ENCODE measurements around the gene RFTN1.
A peak's percentile ranks its signal among the peaks of the same experiment; 100 is the strongest.

Gene RFTN1

GRCh38 chr3:16394639-16395038 is 118.9 kb downstream of the RFTN1 start:
- TF ChIP-seq CTCF (IDR thresholded peaks at IDR 0.05; ENCODE audit: low read depth, low read length): no peak
- no peak overlapping the region for H3K4me3 ChIP-seq (replicated peaks in 1 of 2; ENCODE audit: low read depth in 2 of 2, low read length in 2 of 2)

GRCh38 chr3:16392717-16393116 is 120.8 kb downstream of the RFTN1 start:
- peak; percentile 22 to 49 for DNase-seq (ENCODE audit: low read depth in 2 of 2)
- no peak for TF ChIP-seq CTCF (IDR thresholded peaks at IDR 0.05; ENCODE audit: low read depth, low read length)
- H3K4me3 ChIP-seq (replicated peaks in 1 of 2; ENCODE audit: low read depth in 2 of 2, low read length in 2 of 2): no peak overlapping the region

More at GRCh38 chr3:16394639-16395038, 118.9 kb downstream of the RFTN1 start:
- no peak for DNase-seq (ENCODE audit: low read depth in 2 of 2)

GRCh38 chr3:16392065-16392464 is 121.4 kb downstream of the RFTN1 start:
- no peak for DNase-seq (ENCODE audit: low read depth in 2 of 2)
- no peak for TF ChIP-seq CTCF (IDR thresholded peaks at IDR 0.05; ENCODE audit: low read depth, low read length)
- H3K4me3 ChIP-seq (replicated peaks in 1 of 2; ENCODE audit: low read depth in 2 of 2, low read length in 2 of 2): no peak overlapping the region

- peak in 1 of 2 donors; percentile 20 for DNase-seq (ENCODE audit: low read depth in 2 of 2)
- no peak overlapping the region for H3K4me3 ChIP-seq (replicated peaks in 1 of 2; ENCODE audit: low read depth in 2 of 2, low read length in 2 of 2)
- no peak for TF ChIP-seq CTCF (IDR thresholded peaks at IDR 0.05; ENCODE audit: low read depth, low read length)
Measured at GRCh38 chr3:16390581-16390980, 122.9 kb downstream of the RFTN1 start.

- no peak overlapping the region for H3K4me3 ChIP-seq (replicated peaks in 1 of 2; ENCODE audit: low read depth in 2 of 2, low read length in 2 of 2)
- TF ChIP-seq CTCF (IDR thresholded peaks at IDR 0.05; ENCODE audit: low read depth, low read length): no peak
- DNase-seq (ENCODE audit: low read depth in 2 of 2): peak in 1 of 2 donors; percentile 65
Measured at GRCh38 chr3:16388850-16389441, 124.6 kb downstream of the RFTN1 start.

GRCh38 chr3:16386561-16386960 is 126.9 kb downstream of the RFTN1 start:
- no peak for DNase-seq (ENCODE audit: low read depth in 2 of 2)
- TF ChIP-seq CTCF (IDR thresholded peaks at IDR 0.05; ENCODE audit: low read depth, low read length): no peak
- H3K4me3 ChIP-seq (replicated peaks in 1 of 2; ENCODE audit: low read depth in 2 of 2, low read length in 2 of 2): no peak overlapping the region

- no peak for DNase-seq (ENCODE audit: low read depth in 2 of 2)
- H3K4me3 ChIP-seq (replicated peaks in 1 of 2; ENCODE audit: low read depth in 2 of 2, low read length in 2 of 2): no peak overlapping the region
- TF ChIP-seq CTCF (IDR thresholded peaks at IDR 0.05; ENCODE audit: low read depth, low read length): no peak
Measured at GRCh38 chr3:16385151-16385550, 128.3 kb downstream of the RFTN1 start.
